ENCODE data around the gene NUPR2. TPM values are rescaled to one million over a fixed set of nuclear protein-coding genes. Genes with fewer than 3 reads are reported as not detected.

NUPR2 gene
- total and polyA plus RNA-seq, 9 of the 15 experiments (the other 6 are each of a cell fraction or from before 2014, with no cell fraction given) = not detected

DNA sequence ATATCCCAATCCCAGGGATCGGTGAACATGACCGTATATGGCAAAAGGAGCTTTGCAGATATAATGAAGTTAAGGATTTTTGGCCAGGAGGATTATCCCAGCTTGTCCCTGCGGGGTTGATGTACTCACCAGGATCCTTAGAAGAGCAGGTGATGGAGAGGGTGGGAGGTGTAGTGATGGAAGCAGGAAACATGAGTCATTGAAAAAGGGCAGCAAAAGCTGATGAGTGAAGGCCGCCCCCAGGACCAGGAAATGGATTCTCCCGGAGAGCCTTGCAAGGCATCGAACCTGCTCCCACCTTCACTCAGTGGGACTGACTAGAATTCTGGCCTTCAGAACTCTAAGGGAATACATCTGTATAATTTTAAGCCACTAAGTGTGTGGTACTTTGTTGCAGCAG, 5.2 kb upstream of the NUPR2 start:
- no TSS peak for BruUV-seq (replicated peaks)
- 39% methylated on average over 5 of the region's 6 CpGs for WGBS (ENCODE audit: insufficient coverage, low coverage, missing lambda C conversion rate)
- in situ Hi-C loops (cut with MboI) = no loop called here
- Histone ChIP-seq H3K4me1 (replicated peaks in 1 of 2; ENCODE audit: control insufficient read depth in 2 of 2, insufficient read depth in 2 of 2, low read length in 2 of 2) (no peaks in the 10 kb centered on the region; a peak in 1 of 5 replicates), H3K4me2 (ENCODE audit: insufficient read depth, low read length) (no peak overlapping the region), H3K27me3 (ENCODE audit: control insufficient read depth in 2 of 2, insufficient read depth in 2 of 2, low read length in 2 of 2) (no peaks in the 10 kb centered on the region), H3K9me1 (ENCODE audit: control insufficient read depth, insufficient read depth, low read length) (no peaks in the 10 kb centered on the region), H3K27ac (ENCODE audit: extremely low read depth, low read depth, low read length) (no peak overlapping the region), H3K79me2 (ENCODE audit: control insufficient read depth, insufficient read depth, low read length) (no peaks in the 10 kb centered on the region), H2AFZ (ENCODE audit: low read depth, low read length) (no peak overlapping the region), H3K36me3 (ENCODE audit: control insufficient read depth, insufficient read depth, low read length) (no peaks in the 10 kb centered on the region), H3K9ac (ENCODE audit: insufficient read depth in 1 of 2, low read depth in 2 of 2, low read length in 2 of 2) (no peak overlapping the region), H4K20me1 (replicated peaks; ENCODE audit: control insufficient read depth, insufficient read depth, low read length) (no peaks in the 10 kb centered on the region), H3K4me3 (no peak overlapping the region), H3K9me3 (replicated peaks; ENCODE audit: control insufficient read depth, insufficient read depth, low read depth, low read length) (no peaks in the 10 kb centered on the region)
- ChIA-PET POLR2A (no interaction called here), CTCF (ENCODE audit: low intra/inter-chr PET ratio) (no interaction called here)
- DNase-seq (ENCODE audit: extremely low read depth in 1 of 4, low spot score in 3 of 4) (peak in 1 of 4 experiments; percentile 27), FAIRE-seq (no peak), ATAC-seq (peak; percentile 52)
- intact Hi-C loops (cut with micrococcal nuclease) = no loop called here
- no peak for TF ChIP-seq CREM (IDR thresholded peaks at IDR 0.05; ENCODE audit: low read depth)
- TF ChIP-seq, protein P1, sequence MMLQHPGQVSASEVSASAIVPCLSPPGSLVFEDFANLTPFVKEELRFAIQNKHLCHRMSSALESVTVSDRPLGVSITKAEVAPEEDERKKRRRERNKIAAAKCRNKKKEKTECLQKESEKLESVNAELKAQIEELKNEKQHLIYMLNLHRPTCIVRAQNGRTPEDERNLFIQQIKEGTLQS (IDR thresholded peaks at IDR 0.05) = peak; percentile 65
- TF ChIP-seq, protein P1 (CRISPR knock-in tag; conservative IDR thresholded peaks at IDR 0.05) = no peak
- no peak for TF ChIP-seq ESRRB (CRISPR knock-in tag; IDR thresholded peaks at IDR 0.05; ENCODE audit: borderline replicate concordance)
- TF ChIP-seq MYBL2 (IDR thresholded peaks at IDR 0.05; ENCODE audit: low read depth) = no peak
- TF ChIP-seq MYBL2 (CRISPR knock-in tag; IDR thresholded peaks at IDR 0.05; ENCODE audit: borderline replicate concordance) = no peak
- no peak for TF ChIP-seq ZKSCAN3 (CRISPR knock-in tag; IDR thresholded peaks at IDR 0.05)
- TF ChIP-seq, protein P2, sequence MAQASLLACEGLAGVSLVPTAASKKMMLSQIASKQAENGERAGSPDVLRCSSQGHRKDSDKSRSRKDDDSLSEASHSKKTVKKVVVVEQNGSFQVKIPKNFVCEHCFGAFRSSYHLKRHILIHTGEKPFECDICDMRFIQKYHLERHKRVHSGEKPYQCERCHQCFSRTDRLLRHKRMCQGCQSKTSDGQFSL (CRISPR knock-in tag; IDR thresholded peaks at IDR 0.05) = no peak
- TF ChIP-seq, protein P2 (tag; IDR thresholded peaks at IDR 0.05) = no peak
- TF ChIP-seq JUN (IDR thresholded peaks at IDR 0.05; ENCODE audit: borderline replicate concordance, low read depth, low read length) = no peak
- no peak for TF ChIP-seq JUN (CRISPR knock-in tag; IDR thresholded peaks at IDR 0.05; ENCODE audit: borderline replicate concordance)
- TF ChIP-seq PHB (CRISPR knock-in tag; IDR thresholded peaks at IDR 0.05) = no peak
- peak; percentile 41; the same call in 1 of the 2 replicates for TF ChIP-seq EGR1 (conservative IDR thresholded peaks at IDR 0.05)
- no peak for TF ChIP-seq ZNF57 (CRISPR knock-in tag; IDR thresholded peaks at IDR 0.05)
- TF ChIP-seq, protein P3, sequence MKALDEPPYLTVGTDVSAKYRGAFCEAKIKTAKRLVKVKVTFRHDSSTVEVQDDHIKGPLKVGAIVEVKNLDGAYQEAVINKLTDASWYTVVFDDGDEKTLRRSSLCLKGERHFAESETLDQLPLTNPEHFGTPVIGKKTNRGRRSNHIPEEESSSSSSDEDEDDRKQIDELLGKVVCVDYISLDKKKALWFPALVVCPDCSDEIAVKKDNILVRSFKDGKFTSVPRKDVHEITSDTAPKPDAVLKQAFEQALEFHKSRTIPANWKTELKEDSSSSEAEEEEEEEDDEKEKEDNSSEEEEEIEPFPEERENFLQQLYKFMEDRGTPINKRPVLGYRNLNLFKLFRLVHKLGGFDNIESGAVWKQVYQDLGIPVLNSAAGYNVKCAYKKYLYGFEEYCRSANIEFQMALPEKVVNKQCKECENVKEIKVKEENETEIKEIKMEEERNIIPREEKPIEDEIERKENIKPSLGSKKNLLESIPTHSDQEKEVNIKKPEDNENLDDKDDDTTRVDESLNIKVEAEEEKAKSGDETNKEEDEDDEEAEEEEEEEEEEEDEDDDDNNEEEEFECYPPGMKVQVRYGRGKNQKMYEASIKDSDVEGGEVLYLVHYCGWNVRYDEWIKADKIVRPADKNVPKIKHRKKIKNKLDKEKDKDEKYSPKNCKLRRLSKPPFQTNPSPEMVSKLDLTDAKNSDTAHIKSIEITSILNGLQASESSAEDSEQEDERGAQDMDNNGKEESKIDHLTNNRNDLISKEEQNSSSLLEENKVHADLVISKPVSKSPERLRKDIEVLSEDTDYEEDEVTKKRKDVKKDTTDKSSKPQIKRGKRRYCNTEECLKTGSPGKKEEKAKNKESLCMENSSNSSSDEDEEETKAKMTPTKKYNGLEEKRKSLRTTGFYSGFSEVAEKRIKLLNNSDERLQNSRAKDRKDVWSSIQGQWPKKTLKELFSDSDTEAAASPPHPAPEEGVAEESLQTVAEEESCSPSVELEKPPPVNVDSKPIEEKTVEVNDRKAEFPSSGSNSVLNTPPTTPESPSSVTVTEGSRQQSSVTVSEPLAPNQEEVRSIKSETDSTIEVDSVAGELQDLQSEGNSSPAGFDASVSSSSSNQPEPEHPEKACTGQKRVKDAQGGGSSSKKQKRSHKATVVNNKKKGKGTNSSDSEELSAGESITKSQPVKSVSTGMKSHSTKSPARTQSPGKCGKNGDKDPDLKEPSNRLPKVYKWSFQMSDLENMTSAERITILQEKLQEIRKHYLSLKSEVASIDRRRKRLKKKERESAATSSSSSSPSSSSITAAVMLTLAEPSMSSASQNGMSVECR (CRISPR knock-in tag; IDR thresholded peaks at IDR 0.05) = no peak
- no peak for TF ChIP-seq ZNF668 (CRISPR knock-in tag; IDR thresholded peaks at IDR 0.05)
- TF ChIP-seq ZNF212 (CRISPR knock-in tag; IDR thresholded peaks at IDR 0.05) = no peak
